GM13976 (cell line): ENCODE data around the gene KDSR.
"Not testable (repeated sequence)": the region's sequence is repeated elsewhere in the genome, so short reads cannot be mapped to it uniquely, and the experiment has no call there.

ENCODE experiments used
- DNase-seq: peaks from one replicate; pipeline ENCODE4 v3.0.0; 2012; ENCODE audit warnings: low spot score
- in situ Hi-C: fragments of 300-500 bp; cut with MboI; formaldehyde crosslinking; loops from one replicate; pipeline ENCODE4 v1.12.0; 2022; ENCODE audit warnings: low sequenced_read_pairs, mixed read lengths, inconsistent platforms; ENCODE audit not compliant: unreplicated experiment
- TF ChIP-seq, protein P1 (sequence below): IDR thresholded peaks from 2 replicates; pipeline ENCODE4 v1.5.1; 2012; ENCODE audit warnings: borderline replicate concordance, mild to moderate bottlenecking; ENCODE audit not compliant: insufficient read depth; ENCODE audit errors: extremely low read depth, missing control alignments, control extremely low read depth

Gene KDSR

DNA sequence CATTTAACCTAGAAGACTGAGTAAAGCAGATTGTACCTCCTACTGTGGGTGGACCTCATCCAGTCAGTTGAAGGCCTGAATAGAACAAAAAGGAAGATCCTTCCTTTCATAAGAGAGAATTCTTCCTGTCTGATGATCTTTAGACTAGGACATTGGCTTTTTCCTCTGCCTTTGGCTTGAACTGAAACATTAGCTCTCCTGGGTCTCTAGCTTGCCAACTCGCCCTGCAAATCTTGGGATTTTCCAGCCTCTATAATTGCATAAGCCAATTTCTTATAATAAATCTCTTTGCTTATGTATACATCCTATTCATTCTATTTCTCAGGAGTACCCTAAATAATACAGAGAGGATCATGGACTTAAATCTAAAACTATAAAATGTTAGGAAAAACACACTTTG, 6.2 kb upstream of the KDSR start:
- TF ChIP-seq, protein P1, sequence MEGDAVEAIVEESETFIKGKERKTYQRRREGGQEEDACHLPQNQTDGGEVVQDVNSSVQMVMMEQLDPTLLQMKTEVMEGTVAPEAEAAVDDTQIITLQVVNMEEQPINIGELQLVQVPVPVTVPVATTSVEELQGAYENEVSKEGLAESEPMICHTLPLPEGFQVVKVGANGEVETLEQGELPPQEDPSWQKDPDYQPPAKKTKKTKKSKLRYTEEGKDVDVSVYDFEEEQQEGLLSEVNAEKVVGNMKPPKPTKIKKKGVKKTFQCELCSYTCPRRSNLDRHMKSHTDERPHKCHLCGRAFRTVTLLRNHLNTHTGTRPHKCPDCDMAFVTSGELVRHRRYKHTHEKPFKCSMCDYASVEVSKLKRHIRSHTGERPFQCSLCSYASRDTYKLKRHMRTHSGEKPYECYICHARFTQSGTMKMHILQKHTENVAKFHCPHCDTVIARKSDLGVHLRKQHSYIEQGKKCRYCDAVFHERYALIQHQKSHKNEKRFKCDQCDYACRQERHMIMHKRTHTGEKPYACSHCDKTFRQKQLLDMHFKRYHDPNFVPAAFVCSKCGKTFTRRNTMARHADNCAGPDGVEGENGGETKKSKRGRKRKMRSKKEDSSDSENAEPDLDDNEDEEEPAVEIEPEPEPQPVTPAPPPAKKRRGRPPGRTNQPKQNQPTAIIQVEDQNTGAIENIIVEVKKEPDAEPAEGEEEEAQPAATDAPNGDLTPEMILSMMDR: no peak
- in situ Hi-C loops: no loop called here
- no peak for DNase-seq

DNA sequence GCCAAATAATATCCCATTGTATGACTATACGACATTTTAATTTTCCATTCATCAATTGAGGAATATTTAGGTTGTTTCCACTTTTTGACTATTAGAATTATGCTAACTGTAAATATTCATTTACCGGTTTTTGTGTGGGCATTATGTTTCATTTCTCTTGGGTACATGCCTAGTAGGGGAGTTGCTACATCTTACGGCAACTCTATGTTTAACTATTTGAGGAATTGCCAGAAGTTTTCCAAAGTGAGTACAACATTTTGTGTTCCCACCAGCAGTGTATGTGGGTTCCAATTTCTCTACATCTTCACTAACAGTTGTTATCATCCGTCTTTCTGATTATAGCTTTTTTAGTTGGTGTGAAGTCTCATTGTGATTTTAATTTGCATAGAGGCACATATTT, 1.6 kb upstream of the KDSR start:
- DNase-seq: no peak
- in situ Hi-C loops: no loop called here
- TF ChIP-seq, protein P1: no peak

DNA sequence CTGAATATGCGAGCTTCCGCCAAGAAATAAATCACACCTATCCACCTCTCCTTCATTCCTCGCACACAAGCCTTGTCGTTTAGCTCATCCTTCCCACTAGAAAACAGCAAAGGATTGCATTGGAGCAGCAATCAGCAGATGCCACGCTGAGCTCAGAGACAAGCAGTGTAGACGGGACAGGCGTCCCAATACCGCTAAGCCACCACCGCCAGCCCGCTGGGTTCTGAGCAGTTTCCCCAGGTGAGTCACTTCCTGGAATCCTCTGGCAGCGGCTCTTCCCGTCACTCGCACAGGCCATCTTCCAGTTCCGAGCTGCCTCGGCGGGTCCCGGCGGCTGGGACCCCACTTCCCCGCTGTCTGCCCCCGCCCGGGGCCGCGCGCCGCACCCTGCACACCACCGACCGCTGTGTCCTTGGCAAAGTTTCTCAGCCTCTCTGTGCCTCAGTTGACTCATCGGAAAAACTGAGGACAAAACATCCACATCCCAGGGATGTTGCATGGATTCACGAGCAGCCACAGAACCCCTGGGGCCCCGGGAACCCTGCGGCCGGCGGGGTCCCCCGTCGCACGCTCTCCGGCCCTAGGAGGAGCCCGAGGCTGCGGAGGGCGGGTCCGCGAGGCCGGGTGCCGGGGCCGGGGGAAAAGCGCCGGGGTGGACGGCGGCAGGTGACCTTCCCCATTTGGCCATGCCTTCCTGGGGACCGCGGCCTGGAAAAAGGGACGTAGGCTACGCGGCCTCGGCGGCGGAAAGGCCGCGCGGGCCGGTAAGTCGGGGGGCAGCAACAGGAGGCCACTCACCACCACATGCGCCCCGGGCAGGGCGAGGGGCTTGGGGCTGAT, 573 bp downstream of the KDSR start:
- peak; percentile 75 for DNase-seq
- in situ Hi-C loops: no loop called here

DNA sequence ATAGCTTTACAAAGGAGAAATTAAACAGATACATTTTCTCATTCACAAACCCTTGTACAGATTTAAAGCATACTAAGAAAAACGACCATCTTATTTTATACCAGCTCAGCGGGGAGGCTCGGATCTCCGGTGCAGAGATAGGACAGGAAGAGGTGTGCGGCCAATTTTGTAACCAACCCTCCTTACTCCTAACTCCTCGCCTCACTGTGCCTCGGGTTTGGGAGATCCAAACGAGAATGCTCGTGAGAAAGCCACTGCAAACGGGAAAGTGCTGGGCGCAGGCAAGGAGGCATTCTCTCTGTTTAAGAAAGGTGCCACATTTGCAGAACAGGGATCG, 1.2 kb downstream of the KDSR start:
- in situ Hi-C loops: no loop called here
- DNase-seq: peak; percentile 34
- TF ChIP-seq, protein P1: no peak

More for the DNA sequence above, 573 bp downstream of the KDSR start:
- TF ChIP-seq, protein P1: no peak

DNA sequence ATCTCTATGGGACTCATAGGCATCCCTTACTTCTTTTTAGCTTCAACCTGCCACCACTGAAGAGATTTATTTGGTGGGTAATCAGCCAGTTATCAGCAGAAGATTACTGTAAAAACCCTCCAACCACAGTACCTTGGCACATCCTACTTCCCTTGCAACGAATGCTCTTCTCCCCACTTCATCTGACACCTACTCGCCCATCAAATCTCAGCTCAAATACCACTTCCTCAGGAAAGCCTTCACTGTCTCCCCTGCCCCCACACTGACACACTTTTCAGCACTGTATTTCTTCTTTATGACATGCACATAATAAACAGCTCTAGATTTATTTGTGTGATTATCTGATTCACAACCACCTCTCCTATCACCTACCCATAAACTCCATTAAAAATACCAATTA, 3.1 kb downstream of the KDSR start:
- in situ Hi-C loops: no loop called here
- no peak for DNase-seq
- TF ChIP-seq, protein P1: no peak

DNA sequence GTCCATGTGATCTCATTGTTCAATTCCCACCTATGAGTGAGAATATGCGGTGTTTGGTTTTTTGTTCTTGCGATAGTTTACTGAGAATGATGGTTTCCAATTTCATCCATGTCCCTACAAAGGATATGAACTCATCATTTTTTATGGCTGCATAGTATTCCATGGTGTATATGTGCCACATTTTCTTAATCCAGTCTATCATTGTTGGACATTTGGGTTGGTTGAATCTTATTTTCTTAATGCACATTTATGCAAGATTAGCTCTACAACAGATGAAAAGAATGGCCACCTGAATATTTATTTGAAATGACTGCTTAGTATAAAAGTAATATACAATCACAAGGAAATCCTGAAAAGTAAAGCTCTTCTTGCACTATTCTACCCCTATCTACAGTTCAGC, 3.6 kb downstream of the KDSR start:
- DNase-seq, in situ Hi-C loops: not testable (repeated sequence)

DNA sequence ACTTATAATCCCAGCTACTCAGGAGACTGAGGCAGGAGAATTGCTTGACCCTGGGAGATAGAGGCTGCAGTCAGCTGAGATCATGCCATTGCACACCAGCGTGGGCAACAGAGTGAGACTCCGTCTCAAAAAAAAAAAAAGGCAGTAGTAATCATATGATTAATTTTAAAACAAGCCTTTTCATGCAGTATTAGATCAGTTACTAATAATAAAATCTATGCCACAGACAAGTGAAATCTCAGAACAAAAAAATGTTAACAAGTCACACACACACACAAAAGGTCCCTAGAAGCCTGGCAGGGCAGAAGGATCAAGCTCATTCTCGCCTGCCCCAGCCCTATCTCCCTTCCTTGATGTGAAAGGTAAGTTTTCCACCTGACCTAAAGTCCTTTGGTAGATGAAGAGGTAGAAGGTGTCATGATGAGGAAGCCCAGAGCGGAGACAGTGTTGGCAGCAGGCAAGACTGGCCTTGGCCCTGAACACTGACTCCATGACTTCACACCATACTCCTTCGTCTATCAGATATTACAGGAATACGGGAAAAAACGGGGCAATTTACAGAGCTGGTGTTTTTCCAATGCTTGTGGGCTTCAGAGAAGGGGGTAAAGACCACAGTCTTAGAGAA, 10.6 kb downstream of the KDSR start:
- no peak for DNase-seq
- TF ChIP-seq, protein P1: no peak
- in situ Hi-C loops: no loop called here
